GM18907 (cell line): ENCODE results near the gene RPL36AL.
"Not testable (repeated sequence)": the region's sequence is repeated elsewhere in the genome, so short reads cannot be mapped to it uniquely, and the experiment has no call there.

Experiments
- ATAC-seq: cut with Tn5 transposase; IDR thresholded peaks from one replicate; pipeline ENCODE4 v1.9.1; 2021; ENCODE audit warnings: mild to moderate bottlenecking, moderate library complexity; ENCODE audit not compliant: unreplicated experiment

Gene RPL36AL

GRCh38 chr14:49620182-49621113, at the start of gene RPL36AL, which contains the start of gene MGAT2:
TSS of gene RPL36AL (minus strand) at chr14:49620626. CDS start at chr14:49619104, 1,522 bp downstream.
TSS of gene MGAT2 (plus strand) at chr14:49620799. CDS start at chr14:49621269, 470 bp downstream.
- peak; percentile 95 for ATAC-seq

GRCh38 chr14:49659526-49660455, 39.4 kb upstream of the RPL36AL start:
- ATAC-seq: no peak

GRCh38 chr14:49657500-49657899, 37.1 kb upstream of the RPL36AL start:
- not testable (repeated sequence) for ATAC-seq

GRCh38 chr14:49654511-49654910, 34.1 kb upstream of the RPL36AL start:
- no peak for ATAC-seq

GRCh38 chr14:49653508-49653907, 33.1 kb upstream of the RPL36AL start:
- no peak for ATAC-seq

- ATAC-seq: no peak
Measured at GRCh38 chr14:49642163-49642562, 21.7 kb upstream of the RPL36AL start.

GRCh38 chr14:49641697-49642129, 21.3 kb upstream of the RPL36AL start:
- ATAC-seq: no peak

GRCh38 chr14:49640540-49641417, 20.4 kb upstream of the RPL36AL start:
- ATAC-seq: no peak

GRCh38 chr14:49637534-49638078, 17.2 kb upstream of the RPL36AL start:
- no peak for ATAC-seq

- ATAC-seq: no peak
Measured at GRCh38 chr14:49636866-49637265, 16.4 kb upstream of the RPL36AL start.

GRCh38 chr14:49634547-49635334, 14.3 kb upstream of the RPL36AL start, which contains the start of gene DNAAF2:
TSS of gene DNAAF2 (minus strand) at chr14:49635244. CDS start at chr14:49635149, 95 bp downstream.
- peak; percentile 39 for ATAC-seq

GRCh38 chr14:49633640-49634546, 13.5 kb upstream of the RPL36AL start:
- peak; percentile 81 for ATAC-seq

GRCh38 chr14:49623941-49624839, 3.8 kb upstream of the RPL36AL start:
- ATAC-seq: no peak

GRCh38 chr14:49623387-49623786, 3.0 kb upstream of the RPL36AL start:
- no peak for ATAC-seq

- no peak for ATAC-seq
Measured at GRCh38 chr14:49622022-49622607, 1.7 kb upstream of the RPL36AL start.

- peak; percentile 35 for ATAC-seq
Measured at GRCh38 chr14:49621114-49621881, 872 bp upstream of the RPL36AL start.
